ENCODE results near the gene CENPQ. TPM values are rescaled to one million over a fixed set of nuclear protein-coding genes. Genes with fewer than 3 reads are reported as not detected.

CENPQ gene
- total and polyA plus RNA-seq, 2 of the 8 experiments (the other 6 are each of a cell fraction or from before 2014, with no cell fraction given) = 9.4 to 19.6 TPM

DNA sequence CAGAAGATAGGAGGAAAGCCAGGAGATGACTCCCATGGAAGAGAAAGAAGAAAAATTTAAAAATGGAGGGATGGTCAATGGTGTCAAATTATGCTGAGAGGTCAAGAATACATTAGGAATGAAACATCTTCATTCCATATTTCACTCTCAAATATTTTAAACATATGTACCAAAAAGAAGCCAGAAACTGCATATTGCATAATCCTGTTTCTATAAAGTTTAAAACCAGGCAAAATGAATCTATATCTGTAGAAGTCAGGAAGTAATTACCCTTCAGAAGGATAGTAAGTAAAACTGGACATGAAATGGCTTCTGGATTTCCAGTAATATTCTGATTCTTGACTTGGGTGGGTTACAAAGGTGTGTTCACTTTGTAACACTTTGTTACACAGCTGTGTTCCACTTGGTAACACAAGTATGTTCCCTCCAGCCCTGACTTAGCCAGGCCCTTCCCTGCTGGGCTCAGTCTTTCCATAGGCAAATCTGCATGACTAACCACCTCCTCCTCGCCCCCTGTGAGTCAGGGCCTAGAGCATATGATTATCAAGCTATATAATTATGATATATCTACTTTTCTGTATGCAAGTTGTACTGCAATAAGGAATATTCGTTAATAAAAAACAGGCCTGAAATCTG, 67.1 kb downstream of the CENPQ start:
- Histone ChIP-seq H2BK20ac (ENCODE audit: low read length) (no peak overlapping the region), H4K8ac (ENCODE audit: extremely low read depth, insufficient read depth, low read length) (no peak overlapping the region), H3K27ac (ENCODE audit: low read depth, low read length) (no peak overlapping the region), H4K5ac (ENCODE audit: insufficient read length, low read depth, low read length) (no peak overlapping the region), H2BK120ac (replicated peaks; ENCODE audit: low read depth, low read length) (no peak overlapping the region), H3K4me3 (ENCODE audit: extremely low read depth in 1 of 4, insufficient read depth in 2 of 4, low read depth in 3 of 4, low read length in 4 of 4) (no peak overlapping the region), H3K79me2 (ENCODE audit: control insufficient read depth in 1 of 2, insufficient read depth in 2 of 2, low read length in 2 of 2) (no peaks in the 10 kb centered on the region), H3K4me1 (replicated peaks in 1 of 4; ENCODE audit: control insufficient read depth in 3 of 4, insufficient read depth in 4 of 4, low read length in 3 of 4) (peaks cover 0 to 7% (median 2%) of the 10 kb centered on the region in 4 experiments; a peak in 2 of 7 replicates), H2AK5ac (ENCODE audit: low read depth, low read length) (no peak overlapping the region), H3K36me3 (ENCODE audit: control insufficient read depth in 2 of 4, insufficient read depth in 4 of 4, low read length in 3 of 4) (no peaks in the 10 kb centered on the region), H3K9me3 (ENCODE audit: insufficient read depth in 2 of 2, low read depth in 1 of 2, low read length in 1 of 2) (no peaks in the 10 kb centered on the region), H2BK12ac (ENCODE audit: low read depth, low read length) (0 out of 2 replicates have a peak overlapping the region, but pooled peaks have one; percentile 64), H3K79me1 (ENCODE audit: low read depth, low read length) (no peaks in the 10 kb centered on the region), H3K27me3 (replicated peaks in 1 of 4; ENCODE audit: control insufficient read depth in 3 of 4, extremely low read depth in 1 of 4, insufficient read depth in 3 of 4, low read length in 3 of 4) (no peaks in the 10 kb centered on the region), H3K14ac (ENCODE audit: insufficient read length) (no peak overlapping the region), H2BK5ac (ENCODE audit: low read depth, low read length) (no peak overlapping the region), H2BK15ac (ENCODE audit: low read length) (no peak overlapping the region), H3K18ac (ENCODE audit: extremely low read depth, low read length) (no peak overlapping the region), H4K91ac (replicated peaks; ENCODE audit: insufficient read length, low read length) (no peak overlapping the region), H4K20me1 (replicated peaks in 1 of 2; ENCODE audit: control insufficient read depth in 1 of 2, insufficient read depth in 2 of 2, low read length in 2 of 2) (no peaks in the 10 kb centered on the region), H3K23ac (ENCODE audit: insufficient read length) (no peak overlapping the region), H3K9ac (replicated peaks in 1 of 4; ENCODE audit: extremely low read depth in 1 of 4, low read depth in 3 of 4, low read length in 3 of 4) (no peak overlapping the region), H3K56ac (replicated peaks; ENCODE audit: insufficient read length, low read depth, low read length) (no peak overlapping the region), H2AFZ (ENCODE audit: low read length) (no peak overlapping the region), H3K4ac (replicated peaks; ENCODE audit: insufficient read length, low read depth, low read length) (no peak overlapping the region), H3K4me2 (ENCODE audit: insufficient read depth in 1 of 2, low read depth in 2 of 2, low read length in 2 of 2) (no peak overlapping the region), H3K23me2 (ENCODE audit: low read depth, low read length) (no peaks in the 10 kb centered on the region)
- ChIA-PET CTCF (ENCODE audit: partially characterized antibody) (interaction anchor here (0.6 to 4.5 kb wide), 3 partner anchors 19 to 320 kb away, joined by 4 to 43 read pairs (median 28); no protein-coding TSS in a partner anchor), POLR2A (ENCODE audit: partially characterized antibody) (no interaction called here)
- DNase-seq (ENCODE audit: low read depth in 1 of 2, low spot score in 2 of 2) = no peak
- no peak for FAIRE-seq
- 94% methylated on average over 2 of the region's 2 CpGs; no CpG with 5 or more reads in 1 of the 2 experiments for WGBS, 2 experiments (ENCODE audit: extremely low coverage in 1 of 2, insufficient coverage in 1 of 2, insufficient read length in 1 of 2, insufficient replicate concordance in 2 of 2, low coverage in 1 of 2, low lambda C conversion rate in 2 of 2, missing lambda C conversion rate in 1 of 2)
- TF ChIP-seq RBBP5 (IDR thresholded peaks at IDR 0.05; ENCODE audit: borderline replicate concordance, low read depth, low read length) (no peak), CREB1 (IDR thresholded peaks at IDR 0.05) (no peak), CHD2 (IDR thresholded peaks at IDR 0.05; ENCODE audit: low read length) (no peak), HDAC6 (IDR thresholded peaks at IDR 0.05; ENCODE audit: low read depth, low read length) (no peak), CBX8 (IDR thresholded peaks at IDR 0.05; ENCODE audit: borderline replicate concordance, low read depth, low read length) (no peak), RXRA (IDR thresholded peaks at IDR 0.05; ENCODE audit: insufficient read depth, low read depth, low read length) (no peak), TAF1 (IDR thresholded peaks at IDR 0.05; ENCODE audit: low read depth, low read length) (no peak), CHD1 (IDR thresholded peaks at IDR 0.05; ENCODE audit: low read depth, low read length) (no peak), RAD21 (IDR thresholded peaks at IDR 0.05 in 1 of 2, conservative IDR thresholded peaks at IDR 0.05 in 1 of 2; ENCODE audit: low read depth in 2 of 2, low read length in 2 of 2) (no peak)
- TF ChIP-seq, protein P1, sequence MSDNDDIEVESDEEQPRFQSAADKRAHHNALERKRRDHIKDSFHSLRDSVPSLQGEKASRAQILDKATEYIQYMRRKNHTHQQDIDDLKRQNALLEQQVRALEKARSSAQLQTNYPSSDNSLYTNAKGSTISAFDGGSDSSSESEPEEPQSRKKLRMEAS (IDR thresholded peaks at IDR 0.05) = no peak
- TF ChIP-seq, protein P2, sequence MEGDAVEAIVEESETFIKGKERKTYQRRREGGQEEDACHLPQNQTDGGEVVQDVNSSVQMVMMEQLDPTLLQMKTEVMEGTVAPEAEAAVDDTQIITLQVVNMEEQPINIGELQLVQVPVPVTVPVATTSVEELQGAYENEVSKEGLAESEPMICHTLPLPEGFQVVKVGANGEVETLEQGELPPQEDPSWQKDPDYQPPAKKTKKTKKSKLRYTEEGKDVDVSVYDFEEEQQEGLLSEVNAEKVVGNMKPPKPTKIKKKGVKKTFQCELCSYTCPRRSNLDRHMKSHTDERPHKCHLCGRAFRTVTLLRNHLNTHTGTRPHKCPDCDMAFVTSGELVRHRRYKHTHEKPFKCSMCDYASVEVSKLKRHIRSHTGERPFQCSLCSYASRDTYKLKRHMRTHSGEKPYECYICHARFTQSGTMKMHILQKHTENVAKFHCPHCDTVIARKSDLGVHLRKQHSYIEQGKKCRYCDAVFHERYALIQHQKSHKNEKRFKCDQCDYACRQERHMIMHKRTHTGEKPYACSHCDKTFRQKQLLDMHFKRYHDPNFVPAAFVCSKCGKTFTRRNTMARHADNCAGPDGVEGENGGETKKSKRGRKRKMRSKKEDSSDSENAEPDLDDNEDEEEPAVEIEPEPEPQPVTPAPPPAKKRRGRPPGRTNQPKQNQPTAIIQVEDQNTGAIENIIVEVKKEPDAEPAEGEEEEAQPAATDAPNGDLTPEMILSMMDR (IDR thresholded peaks at IDR 0.05; ENCODE audit: control extremely low read depth in 1 of 3, insufficient read depth in 1 of 3, low read depth in 1 of 3, low read length in 3 of 3) = no peak

Data from H1 (cell line).